B cell (primary cell): ENCODE data around the gene PRKAR1A. TPM values are rescaled to one million over a fixed set of nuclear protein-coding genes. Genes with fewer than 3 reads are reported as not detected.

ENCODE experiments used
- ATAC-seq: fragments of 200-7000 bp; cut with Tn5 transposase; one replicate; pipeline ENCODE4 v1.10.0; 2021; ENCODE audit warnings: low read depth, mild to moderate bottlenecking, moderate number of reproducible peaks, moderate library complexity
- CTCF ChIA-PET: fragments of 350-600 bp; sonication (Branson Sonifier 250); formaldehyde crosslinking; loops from one replicate; lab custom pipeline; 2021; ENCODE audit warnings: antibody characterized with exemption, inconsistent platforms; lab: Charles Lee
- POLR2A ChIA-PET: fragments of 350-600 bp; sonication (Branson Sonifier 250); formaldehyde crosslinking; loops from one replicate; lab custom pipeline; 2021; ENCODE audit warnings: antibody characterized with exemption; lab: Charles Lee
- DNase-seq: peaks from one replicate; pipeline ENCODE4 v3.0.0; 2013
- H2AFZ ChIP-seq: 2 replicates; pipeline ENCODE4 v1.6.1; 2012; ENCODE audit warnings: mild to moderate bottlenecking, low read depth, low read length; ENCODE audit not compliant: insufficient read depth, poor library complexity, severe bottlenecking
- H3K27ac ChIP-seq, 2 donors: 1 replicate in 1 of 2; 2 replicates in 1 of 2; pipeline ENCODE4 v1.5.1; 2012 to 2013; ENCODE audit warnings: low read length in 2 of 2, mild to moderate bottlenecking in 2 of 2, moderate library complexity in 1 of 2
- H3K27me3 ChIP-seq, 4 experiments: fragments of 200-600 bp in 1 of 4; sonication (generic) in 1 of 4; replicated peaks in 1 of 4; 1 replicate in 2 of 4; 2 replicates in 2 of 4; pipeline versions ENCODE4 v1.6.1 to v1.7.0; 2013 to 2016; ENCODE audit warnings: low read length in 3 of 4, mild to moderate bottlenecking in 2 of 4, mixed read lengths in 1 of 4, moderate library complexity in 1 of 4; ENCODE audit not compliant: insufficient read depth in 4 of 4, control insufficient read depth in 3 of 4; ENCODE audit errors: control extremely low read depth in 1 of 4
- H3K36me3 ChIP-seq, 2 experiments: replicated peaks in 1 of 2; 1 replicate in 1 of 2; 2 replicates in 1 of 2; pipeline versions ENCODE4 v1.6.1 to v1.7.1; 2013; ENCODE audit warnings: low read length in 1 of 2; ENCODE audit not compliant: insufficient read depth in 2 of 2, control insufficient read depth in 1 of 2; ENCODE audit errors: control extremely low read depth in 1 of 2, extremely low read depth in 1 of 2
- H3K4me1 ChIP-seq, 2 donors: fragments of 200-600 bp in 1 of 2; sonication (generic) in 1 of 2; 1 replicate in 1 of 2; 2 replicates in 1 of 2; pipeline versions ENCODE4 v1.5.1 to v1.6.1; 2013 to 2017; ENCODE audit warnings: low read length in 2 of 2; ENCODE audit not compliant: control insufficient read depth in 2 of 2, insufficient read depth in 2 of 2
- H3K4me2 ChIP-seq: replicated peaks from 2 replicates; pipeline ENCODE3; 2012; ENCODE audit warnings: mild to moderate bottlenecking, low read depth, low read length; ENCODE audit not compliant: poor library complexity, severe bottlenecking
- H3K4me3 ChIP-seq, 5 experiments: fragments of 200-600 bp in 1 of 5; sonication (generic) in 1 of 5; 1 replicate in 3 of 5; 2 replicates in 2 of 5; pipeline versions ENCODE4 v1.5.1 to v1.7.0; 2011 to 2016; ENCODE audit warnings: low read length in 4 of 5, mild to moderate bottlenecking in 4 of 5, low read depth in 2 of 5, control low read depth in 1 of 5, moderate library complexity in 1 of 5; ENCODE audit not compliant: insufficient read depth in 1 of 5; ENCODE audit errors: control extremely low read depth in 1 of 5, extremely low read depth in 1 of 5
- H3K79me2 ChIP-seq: fragments of 200-600 bp; sonication (generic); one replicate; pipeline ENCODE4 v1.6.0; 2016; ENCODE audit warnings: low read length; ENCODE audit not compliant: control insufficient read depth, insufficient read depth
- H3K9ac ChIP-seq: fragments of 200-600 bp; sonication (generic); 2 replicates; pipeline ENCODE4 v1.6.1; 2017; ENCODE audit warnings: mild to moderate bottlenecking, low read length, moderate library complexity
- H3K9me3 ChIP-seq, 3 donors: one replicate each; pipeline versions ENCODE4 v1.6.1 to v1.7.1; 2013; ENCODE audit warnings: low read length in 2 of 3; ENCODE audit not compliant: control insufficient read depth in 2 of 3, insufficient read depth in 1 of 3; ENCODE audit errors: control extremely low read depth in 1 of 3
- H4K20me1 ChIP-seq: 2 replicates; pipeline ENCODE4 v1.6.0; 2012; ENCODE audit warnings: mild to moderate bottlenecking, low read length; ENCODE audit not compliant: insufficient read depth, control insufficient read depth, poor library complexity, severe bottlenecking
- H3K27ac Mint-ChIP-seq: one replicate; pipeline ENCODE4 v1.8.0; 2021; ENCODE audit warnings: mixed read lengths
- H3K27me3 Mint-ChIP-seq: one replicate; pipeline ENCODE4 v1.8.0; 2021; ENCODE audit warnings: mixed read lengths
- H3K4me1 Mint-ChIP-seq: one replicate; pipeline ENCODE4 v1.8.0; 2021; ENCODE audit warnings: mixed read lengths
- H3K4me3 Mint-ChIP-seq: one replicate; pipeline ENCODE4 v1.8.0; 2021; ENCODE audit warnings: mixed read lengths
- H3K9me3 Mint-ChIP-seq: one replicate; pipeline ENCODE4 v1.8.0; 2022; ENCODE audit warnings: mixed read lengths; ENCODE audit not compliant: insufficient read depth
- EZH2 ChIP-seq: IDR thresholded peaks from 2 replicates; pipeline ENCODE4 v1.6.1; 2012; ENCODE audit warnings: borderline replicate concordance, low read depth, mild to moderate bottlenecking, moderate library complexity, low read length; ENCODE audit not compliant: insufficient read depth, poor library complexity, severe bottlenecking
- WGBS: methylation state at CpG from one replicate; pipeline ENCODE4 v1.1.5; 2013; ENCODE audit warnings: missing lambda C conversion rate; ENCODE audit not compliant: insufficient coverage; 5-methylcytosine and 5-hydroxymethylcytosine counted together
- intact Hi-C: fragments of 100-400 bp; cut with micrococcal nuclease; formaldehyde crosslinking; loops from one replicate; pipeline ENCODE4 v1.10.0; 2022
- polyA plus RNA-seq: library from polyadenylated mRNA; depleted of rRNA; stranded (reverse); fragments of >200 nt; gene quantifications from 2 replicates; pipeline ENCODE4 v1.2.3, GENCODE V29; 2012
- total RNA-seq, 2 donors: library from RNA; stranded (reverse); fragments of 120-200 nt in 1 of 2; gene quantifications; 1 replicate in 1 of 2; 2 replicates in 1 of 2; pipeline versions ENCODE4 v1.2.3 to v1.2.4, GENCODE V29; 2013 to 2022
- TF ChIP-seq, protein P1 (sequence below): fragments of 200-600 bp; IDR thresholded peaks from one replicate; pipeline ENCODE4 v1.8.0; 2022; ENCODE audit warnings: antibody characterized with exemption, mild to moderate bottlenecking

Gene PRKAR1A
- total and polyA plus RNA-seq, 2 donors (not counting 1 experiment from before 2014, with no cell fraction given) = 63.1 to 296 TPM

DNA sequence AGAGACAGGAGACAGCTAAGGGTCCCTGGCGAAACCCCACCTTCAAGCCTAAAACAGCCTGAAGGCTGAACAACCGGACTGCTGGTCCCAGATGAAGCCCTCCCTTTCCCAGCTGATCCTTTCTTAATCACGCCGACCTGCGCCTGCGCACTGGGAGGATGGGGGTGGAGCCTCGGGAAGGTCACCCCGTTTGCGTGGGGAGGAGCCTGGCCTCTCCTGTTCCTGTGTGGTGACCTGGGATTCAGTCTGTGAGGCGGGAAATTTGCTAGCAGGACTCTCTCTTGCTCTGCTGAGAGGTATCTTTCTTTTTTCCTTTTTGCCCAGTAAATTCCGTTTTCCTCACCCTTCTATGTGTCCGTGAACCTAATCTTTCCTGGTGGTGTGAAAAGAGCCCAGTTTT is 79.4 kb downstream of the PRKAR1A start:
- Histone ChIP-seq H3K27ac (no peak overlapping the region), H4K20me1 (no peaks in the 10 kb centered on the region), H3K9me3 (peaks cover 0 to 4% (median 0%) of the 10 kb centered on the region in 3 donors), H3K9ac (no peak overlapping the region), H3K27me3 (peaks cover 0 to 12% (median 2%) of the 10 kb centered on the region in 4 experiments), H3K4me3 (no peak overlapping the region), H3K4me2 (no peak overlapping the region), H3K4me1 (no peaks in the 10 kb centered on the region), H2AFZ (no peak overlapping the region), H3K36me3 (no peaks in the 10 kb centered on the region), H3K79me2 (no peaks in the 10 kb centered on the region)
- Mint-ChIP-seq H3K27me3 (peaks cover 38% of the 10 kb centered on the region), H3K9me3 (no peaks in the 10 kb centered on the region), H3K4me3 (peak overlapping the region; percentile 27), H3K27ac (no peak overlapping the region), H3K4me1 (no peaks in the 10 kb centered on the region)
- ChIA-PET POLR2A (no interaction called here), CTCF (no interaction called here)
- DNase-seq = no peak
- WGBS = 50% methylated on average over 2 of the region's 12 CpGs
- intact Hi-C loops = no loop called here
- ATAC-seq = no peak
- TF ChIP-seq, protein P1, sequence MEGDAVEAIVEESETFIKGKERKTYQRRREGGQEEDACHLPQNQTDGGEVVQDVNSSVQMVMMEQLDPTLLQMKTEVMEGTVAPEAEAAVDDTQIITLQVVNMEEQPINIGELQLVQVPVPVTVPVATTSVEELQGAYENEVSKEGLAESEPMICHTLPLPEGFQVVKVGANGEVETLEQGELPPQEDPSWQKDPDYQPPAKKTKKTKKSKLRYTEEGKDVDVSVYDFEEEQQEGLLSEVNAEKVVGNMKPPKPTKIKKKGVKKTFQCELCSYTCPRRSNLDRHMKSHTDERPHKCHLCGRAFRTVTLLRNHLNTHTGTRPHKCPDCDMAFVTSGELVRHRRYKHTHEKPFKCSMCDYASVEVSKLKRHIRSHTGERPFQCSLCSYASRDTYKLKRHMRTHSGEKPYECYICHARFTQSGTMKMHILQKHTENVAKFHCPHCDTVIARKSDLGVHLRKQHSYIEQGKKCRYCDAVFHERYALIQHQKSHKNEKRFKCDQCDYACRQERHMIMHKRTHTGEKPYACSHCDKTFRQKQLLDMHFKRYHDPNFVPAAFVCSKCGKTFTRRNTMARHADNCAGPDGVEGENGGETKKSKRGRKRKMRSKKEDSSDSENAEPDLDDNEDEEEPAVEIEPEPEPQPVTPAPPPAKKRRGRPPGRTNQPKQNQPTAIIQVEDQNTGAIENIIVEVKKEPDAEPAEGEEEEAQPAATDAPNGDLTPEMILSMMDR = no peak
- TF ChIP-seq EZH2 = no peak

GRCh38 chr17:68592009-68592408 is 79.8 kb downstream of the PRKAR1A start:
- Histone ChIP-seq H3K27ac (no peak overlapping the region), H3K9ac (no peak overlapping the region), H3K36me3 (no peaks in the 10 kb centered on the region), H3K4me3 (no peak overlapping the region), H3K4me2 (no peak overlapping the region), H2AFZ (no peak overlapping the region), H3K27me3 (peaks cover 0 to 12% (median 2%) of the 10 kb centered on the region in 4 experiments), H3K4me1 (no peaks in the 10 kb centered on the region), H4K20me1 (no peaks in the 10 kb centered on the region), H3K9me3 (peaks cover 0 to 4% (median 0%) of the 10 kb centered on the region in 3 donors), H3K79me2 (no peaks in the 10 kb centered on the region)
- ATAC-seq (no peak), DNase-seq (no peak)
- peaks cover 42% of the 10 kb centered on the region for H3K27me3 Mint-ChIP-seq
- intact Hi-C loops = no loop called here
- no peak overlapping the region for H3K27ac Mint-ChIP-seq
- H3K4me1 Mint-ChIP-seq = no peaks in the 10 kb centered on the region
- 93% methylated on average over 2 of the region's 2 CpGs for WGBS
- TF ChIP-seq, protein P1 = no peak
- no peak for TF ChIP-seq EZH2
- ChIA-PET POLR2A (no interaction called here), CTCF (no interaction called here)
- no peak overlapping the region for H3K4me3 Mint-ChIP-seq
- H3K9me3 Mint-ChIP-seq = no peaks in the 10 kb centered on the region
